GM18511 (cell line): ENCODE results near the gene ARCN1.
"Not testable (repeated sequence)": the region's sequence is repeated elsewhere in the genome, so short reads cannot be mapped to it uniquely, and the experiment has no call there.

ENCODE experiments used
- ATAC-seq: cut with Tn5 transposase; IDR thresholded peaks from one replicate; pipeline ENCODE4 v1.9.1; 2021; ENCODE audit warnings: mild to moderate bottlenecking, moderate library complexity; ENCODE audit not compliant: unreplicated experiment

The ARCN1 gene

DNA sequence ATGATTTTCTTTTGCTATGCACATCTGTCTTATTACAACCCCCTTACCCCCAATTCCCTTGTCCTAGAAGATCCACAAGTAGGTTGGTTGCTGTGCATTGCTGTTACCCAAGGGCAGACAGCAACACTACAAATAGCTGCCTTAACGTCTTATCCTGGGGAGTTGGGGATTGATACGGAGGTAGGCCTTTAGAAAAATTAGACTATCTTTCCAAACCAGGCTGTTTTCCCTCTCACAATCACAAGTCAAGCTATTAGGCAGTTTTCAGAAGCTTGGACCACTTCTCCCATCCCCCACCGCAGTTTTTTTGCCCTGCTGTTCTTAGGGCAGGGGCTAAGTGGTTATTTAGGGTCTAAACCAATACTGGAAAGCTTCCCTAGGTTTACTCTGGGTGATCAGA, 32.4 kb downstream of the ARCN1 start:
- no peak for ATAC-seq

DNA sequence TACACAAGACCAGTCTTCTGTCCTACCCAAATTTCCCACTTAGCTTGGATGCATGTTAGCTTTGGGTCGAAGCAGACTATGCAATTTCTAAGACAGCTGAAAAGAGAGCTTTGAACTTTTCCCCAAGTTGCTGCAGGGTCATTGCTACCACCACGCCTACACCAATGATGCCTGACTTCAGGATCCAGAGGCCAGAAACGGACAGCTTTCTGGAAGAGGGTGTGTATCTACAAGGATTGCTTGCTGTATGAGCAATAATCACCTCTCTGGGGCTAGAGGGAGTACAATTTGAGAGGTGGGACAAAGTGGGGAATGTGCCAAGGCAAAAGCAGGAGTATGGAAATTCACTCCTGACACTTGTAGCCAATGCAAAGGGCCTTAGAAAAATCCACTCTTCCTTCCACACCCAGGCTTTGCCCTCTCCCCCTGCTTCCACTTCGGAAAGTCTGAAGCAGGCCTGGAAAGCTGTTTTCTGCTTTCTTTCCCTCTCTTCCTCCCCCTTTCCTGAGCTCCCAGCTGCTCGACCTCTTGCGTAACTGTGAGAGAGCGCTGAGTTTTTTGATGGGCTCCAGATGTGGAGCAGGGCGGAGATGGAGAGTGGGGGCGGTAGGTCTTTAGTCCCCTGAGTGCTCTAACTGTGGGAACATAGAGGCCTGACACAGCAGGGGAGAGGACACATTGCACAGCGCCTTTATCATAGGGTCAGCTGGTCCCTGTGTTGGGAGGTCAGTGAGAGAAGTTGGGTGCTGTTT, 33.1 kb downstream of the ARCN1 start:
- ATAC-seq, result no peak

DNA sequence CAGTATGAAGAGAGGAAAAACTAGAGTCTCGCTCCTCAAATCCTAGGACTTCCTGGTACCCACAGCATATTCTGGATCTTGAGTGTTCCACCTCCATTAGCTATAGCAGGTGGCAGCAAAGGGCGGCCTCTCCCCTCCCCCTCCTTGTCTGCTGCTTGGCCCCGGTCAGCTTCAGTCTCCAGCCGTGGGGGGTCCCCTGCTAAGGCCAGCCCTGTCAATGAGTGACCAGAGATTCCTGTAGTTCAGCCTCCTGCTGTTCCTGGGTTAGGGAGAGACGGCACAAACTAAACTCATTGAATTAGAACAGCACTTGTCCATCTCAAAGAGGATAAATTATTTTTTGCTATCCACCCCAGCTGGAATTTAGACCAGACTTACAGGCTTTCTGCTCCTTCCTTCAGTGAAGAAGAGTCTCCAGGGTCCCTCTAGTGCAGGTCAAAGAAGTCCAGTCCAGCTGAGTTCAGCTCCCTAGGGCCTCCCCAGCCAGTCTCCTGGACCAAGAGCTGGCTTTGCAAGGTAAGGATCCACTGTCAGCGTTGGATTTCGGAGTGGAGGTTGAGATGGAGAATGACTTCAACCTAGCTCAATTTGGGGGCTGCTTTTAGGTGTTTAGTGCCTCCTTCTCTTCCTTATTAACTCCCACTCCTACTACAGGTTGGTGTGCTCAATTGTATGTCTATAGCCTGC, 34.1 kb downstream of the ARCN1 start:
- no peak for ATAC-seq

DNA sequence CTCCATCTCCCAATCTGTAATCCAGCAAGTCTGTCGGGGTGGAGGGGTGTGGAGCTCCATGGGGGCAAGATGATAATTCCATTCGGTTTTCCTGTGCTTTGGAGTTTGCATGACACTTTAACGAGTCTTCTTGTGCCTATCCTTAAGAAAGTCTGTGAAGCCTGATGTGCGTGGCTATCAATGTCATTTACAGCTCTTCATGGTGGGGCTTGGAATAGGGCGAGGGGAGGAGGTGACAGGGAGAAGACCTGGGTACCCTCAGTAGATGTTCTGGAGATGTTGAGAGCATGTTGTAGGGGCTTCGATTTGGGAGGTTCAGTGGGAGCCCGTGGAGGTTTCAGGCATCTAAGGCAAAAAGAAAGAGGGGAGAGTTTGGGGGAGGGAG, 34.6 kb downstream of the ARCN1 start:
- ATAC-seq, result no peak

DNA sequence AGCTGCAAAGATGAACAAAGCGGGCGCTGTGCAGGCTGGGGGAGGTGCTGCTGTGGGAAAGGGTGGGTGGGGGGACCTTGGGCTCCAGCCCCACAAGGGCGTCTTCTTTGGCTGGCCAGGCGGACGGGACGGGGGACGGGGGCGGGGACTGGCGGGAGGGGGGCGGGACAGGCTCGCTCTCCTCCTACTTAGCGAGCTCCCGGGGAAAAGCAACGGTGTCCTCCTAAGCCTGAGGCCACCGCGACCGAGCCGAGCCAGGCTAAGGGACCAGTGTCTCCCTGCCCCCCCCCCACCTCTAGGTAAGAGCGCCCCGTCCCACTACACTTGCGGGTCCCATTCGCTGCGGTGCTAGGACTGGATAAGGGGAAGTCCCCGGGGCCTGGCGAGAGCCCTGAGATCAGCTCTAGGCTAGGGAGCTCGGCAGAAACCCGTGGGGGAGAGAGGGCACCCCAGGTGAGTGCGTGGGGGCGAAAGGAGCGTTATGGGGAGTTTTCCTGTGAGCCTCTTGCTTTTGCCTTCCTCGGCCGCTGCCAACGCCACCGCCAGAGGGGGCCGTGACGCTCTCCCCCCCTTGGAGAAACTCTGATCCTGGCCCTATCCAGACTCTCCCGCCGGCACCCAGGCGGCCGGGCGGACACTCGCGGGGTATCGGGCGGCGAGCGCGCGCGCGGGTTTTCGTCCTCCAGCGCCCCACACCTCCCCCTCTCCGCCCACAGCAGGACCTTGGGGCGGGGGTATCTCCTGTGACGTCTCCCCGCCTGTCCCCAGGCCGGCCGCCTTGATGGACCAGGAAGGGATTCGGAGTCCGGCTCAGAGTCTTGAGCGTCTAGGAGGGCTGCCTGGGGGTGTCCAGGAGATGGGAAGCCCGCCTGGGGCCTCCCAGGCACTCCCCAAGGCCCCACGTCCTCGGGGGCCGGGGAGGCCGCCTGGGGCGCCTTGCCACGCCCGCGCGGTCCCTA, 35.5 kb downstream of the ARCN1 start, which contains the start of gene PHLDB1:
TSS of gene PHLDB1 (plus strand) at position 215 of the 959 bp plus-strand sequence. CDS start 6,222 bp downstream, outside the sequence.
- no peak for ATAC-seq

DNA sequence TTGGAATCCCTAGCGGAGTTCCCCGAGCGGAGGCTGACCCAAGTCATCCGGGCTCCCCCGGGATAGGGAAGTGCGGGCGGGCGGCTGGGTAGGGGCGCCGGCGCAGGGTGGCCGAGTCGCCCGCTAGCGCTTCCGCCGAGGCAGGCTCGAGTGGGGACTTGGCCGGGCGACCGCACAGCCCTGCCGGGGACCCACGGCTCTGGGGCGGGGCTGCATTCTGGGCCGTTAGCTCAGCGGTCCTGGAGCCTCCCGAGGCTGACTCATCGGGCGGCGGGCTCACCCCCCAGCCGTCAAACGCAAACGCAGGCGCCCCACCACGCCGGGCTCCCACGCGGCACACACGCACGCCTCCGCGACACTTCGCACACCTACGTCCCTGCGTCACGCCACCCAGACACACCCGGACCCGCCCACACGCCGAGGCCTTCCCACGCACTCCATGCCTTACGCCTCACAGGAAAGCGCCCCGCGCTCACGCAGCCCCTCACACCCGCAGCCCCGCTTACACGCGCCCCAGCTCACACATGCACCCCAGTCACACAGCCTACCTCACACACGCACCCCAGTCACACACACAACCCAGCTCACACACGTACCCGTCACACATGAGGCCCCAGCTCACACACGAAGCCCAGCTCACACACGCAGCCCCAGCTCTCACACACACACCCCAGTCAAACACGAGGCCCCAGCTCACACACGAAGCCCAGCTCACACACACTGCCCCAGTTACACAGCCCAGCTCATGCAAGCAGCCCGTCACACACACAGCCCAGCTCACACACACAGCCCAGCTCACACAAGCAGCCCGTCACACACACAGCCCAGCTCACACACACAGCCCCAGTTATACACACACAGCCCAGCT, 36.4 kb downstream of the ARCN1 start:
- no peak for ATAC-seq

DNA sequence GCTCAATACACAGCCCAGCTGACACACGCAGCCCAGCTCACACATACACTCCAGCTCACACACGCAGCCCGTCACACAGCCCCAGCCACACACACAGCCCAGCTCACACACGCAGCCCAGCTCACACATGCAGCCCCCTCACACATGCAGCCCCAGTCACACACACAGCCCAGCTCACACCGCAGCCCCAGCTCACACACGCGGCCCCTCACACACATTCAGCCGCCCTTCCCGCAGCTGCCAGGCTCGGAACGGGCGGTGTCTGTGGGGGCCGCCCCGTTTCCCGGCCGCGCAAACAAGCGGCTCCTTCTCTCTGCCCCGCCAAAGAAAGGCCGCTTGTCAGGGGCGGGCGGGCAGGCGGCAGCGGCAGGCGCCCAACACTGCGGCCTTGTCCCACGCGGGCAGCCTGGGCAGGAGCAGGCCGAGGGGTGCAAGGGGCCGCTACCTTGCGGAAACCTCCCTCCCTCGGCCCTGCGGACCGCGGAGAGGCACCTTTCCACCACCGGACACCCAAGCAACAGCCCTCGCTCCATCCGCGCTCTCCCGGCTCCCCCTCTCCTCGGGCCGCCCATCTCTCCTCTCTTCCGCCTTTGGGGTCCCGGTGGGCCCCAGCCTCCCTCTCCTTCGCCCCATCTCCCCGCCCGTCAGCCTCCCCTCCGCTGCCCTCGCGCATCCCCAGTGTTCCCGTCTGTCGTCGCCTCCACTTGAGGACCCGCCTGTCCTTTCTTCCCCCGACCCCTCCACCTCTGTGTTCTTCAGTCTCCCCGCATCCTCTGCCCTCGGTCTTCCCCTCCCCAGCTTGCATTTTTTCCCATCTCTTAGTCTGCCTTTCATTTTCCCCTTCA, 37.4 kb downstream of the ARCN1 start:
- no peak for ATAC-seq

DNA sequence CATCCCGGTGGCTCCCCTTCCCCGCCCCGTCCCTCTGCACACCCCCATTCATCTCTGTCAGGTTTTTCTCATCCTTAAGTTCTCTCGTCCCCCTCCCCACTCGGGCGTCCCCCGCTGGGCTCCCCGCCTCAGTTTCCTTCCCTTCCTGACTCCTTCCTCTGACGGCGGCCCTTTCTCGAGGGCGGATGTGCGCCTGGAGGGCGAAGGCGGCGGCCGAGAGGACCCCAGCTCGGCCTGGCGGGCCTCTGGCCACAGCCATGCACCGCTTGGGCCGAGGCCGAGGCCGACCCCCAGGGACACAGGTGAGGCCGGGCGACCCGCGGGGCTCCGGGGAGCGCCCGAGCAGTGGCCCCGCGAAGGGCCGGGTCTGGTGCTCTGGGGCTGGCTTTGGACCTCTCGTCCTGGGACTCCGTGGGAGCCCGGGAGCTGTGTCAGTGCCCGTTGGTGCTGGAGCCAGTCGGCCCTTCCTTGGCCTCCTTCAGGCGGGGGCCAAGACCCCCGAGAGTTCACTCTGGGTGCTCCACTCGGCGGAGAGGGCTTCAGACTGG, 38.1 kb downstream of the ARCN1 start:
- ATAC-seq, result no peak

DNA sequence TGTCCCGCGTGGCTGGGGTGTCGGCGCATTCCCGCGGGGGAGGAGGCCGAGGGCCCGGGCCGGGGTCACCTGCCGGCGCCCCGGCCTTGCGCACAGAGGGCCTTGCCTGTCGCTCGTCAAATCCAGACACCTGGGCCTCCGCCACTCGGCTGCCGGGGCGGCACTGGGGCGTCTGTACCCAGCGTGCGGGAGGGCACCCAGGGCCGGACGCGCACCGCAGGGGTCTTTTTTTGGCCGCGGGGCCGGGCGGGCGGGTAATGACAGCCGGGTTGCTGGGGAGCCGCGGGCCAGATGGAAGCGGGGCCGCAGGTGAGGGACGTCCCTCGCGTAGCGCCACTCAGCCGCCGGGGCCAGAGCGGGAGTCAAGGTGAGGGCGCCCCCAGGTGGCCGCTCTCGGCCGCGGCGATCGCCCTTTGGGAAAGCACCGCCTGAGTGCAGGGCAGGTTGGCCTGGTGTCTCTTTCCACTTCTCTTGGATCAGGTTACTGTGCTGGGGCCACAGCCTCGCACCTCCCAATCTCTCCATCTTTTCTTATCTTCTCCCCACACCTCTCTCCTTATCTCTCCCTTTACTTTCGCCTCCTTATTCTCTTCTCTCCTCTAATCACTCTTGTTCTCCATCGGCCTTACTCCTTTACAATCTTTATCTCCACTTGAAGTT, 38.7 kb downstream of the ARCN1 start:
- ATAC-seq, result peak; percentile 62

DNA sequence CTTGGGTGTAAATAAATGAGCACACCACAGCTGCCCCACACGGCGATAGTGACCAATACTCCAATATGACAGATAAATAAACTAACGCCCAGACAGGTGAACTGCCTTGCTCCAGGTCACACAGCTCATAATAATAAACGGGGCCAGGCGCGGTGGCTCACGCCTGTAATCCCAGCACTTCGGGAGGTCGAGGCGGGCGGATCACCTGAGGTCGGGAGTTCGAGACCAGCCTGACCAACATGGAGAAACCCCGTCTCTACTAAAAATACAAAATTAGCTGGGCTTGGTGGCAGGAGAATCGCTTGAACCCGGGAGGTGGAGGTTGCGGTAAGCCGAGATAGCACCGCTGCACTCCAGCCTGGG, 39.2 kb downstream of the ARCN1 start:
- ATAC-seq, result not testable (repeated sequence)

DNA sequence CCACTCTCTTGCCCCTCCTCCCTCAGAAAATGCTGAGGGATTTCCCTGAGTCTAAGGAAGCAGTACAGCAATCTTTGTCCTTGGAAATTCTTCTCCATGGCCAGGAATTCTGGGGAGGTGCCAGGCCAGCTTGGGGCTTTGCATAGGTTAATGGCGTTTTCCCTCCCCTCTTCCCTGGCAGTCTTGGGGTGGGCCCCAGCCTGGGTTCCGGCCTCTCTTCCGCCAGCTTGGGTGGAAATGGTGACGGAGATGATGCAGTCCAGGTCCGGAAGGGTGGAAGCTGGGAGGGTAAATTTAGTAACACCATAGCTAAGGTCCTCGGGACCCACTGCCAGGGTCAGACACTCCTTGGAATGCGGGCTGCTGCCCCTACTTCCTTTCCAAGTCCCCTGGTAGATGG, 40.2 kb downstream of the ARCN1 start:
- no peak for ATAC-seq

DNA sequence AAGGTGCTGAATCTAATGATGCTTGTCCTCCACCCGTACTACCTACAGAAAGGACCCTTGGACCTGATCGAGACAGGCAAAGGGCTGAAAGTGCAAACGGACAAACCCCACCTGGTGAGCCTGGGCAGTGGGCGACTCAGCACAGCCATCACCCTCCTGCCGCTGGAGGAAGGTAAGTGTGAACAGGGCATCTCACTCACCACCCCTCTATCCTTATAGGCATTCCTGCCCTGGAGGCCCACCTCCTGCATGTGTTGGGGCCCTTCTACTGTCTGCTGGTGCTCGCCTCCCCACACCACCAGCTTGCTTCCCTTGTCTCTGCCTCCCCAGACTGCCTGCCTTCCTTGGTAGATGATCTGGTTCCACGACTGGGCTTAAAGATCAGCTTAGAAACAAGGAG, 42.3 kb downstream of the ARCN1 start:
- ATAC-seq, result no peak

DNA sequence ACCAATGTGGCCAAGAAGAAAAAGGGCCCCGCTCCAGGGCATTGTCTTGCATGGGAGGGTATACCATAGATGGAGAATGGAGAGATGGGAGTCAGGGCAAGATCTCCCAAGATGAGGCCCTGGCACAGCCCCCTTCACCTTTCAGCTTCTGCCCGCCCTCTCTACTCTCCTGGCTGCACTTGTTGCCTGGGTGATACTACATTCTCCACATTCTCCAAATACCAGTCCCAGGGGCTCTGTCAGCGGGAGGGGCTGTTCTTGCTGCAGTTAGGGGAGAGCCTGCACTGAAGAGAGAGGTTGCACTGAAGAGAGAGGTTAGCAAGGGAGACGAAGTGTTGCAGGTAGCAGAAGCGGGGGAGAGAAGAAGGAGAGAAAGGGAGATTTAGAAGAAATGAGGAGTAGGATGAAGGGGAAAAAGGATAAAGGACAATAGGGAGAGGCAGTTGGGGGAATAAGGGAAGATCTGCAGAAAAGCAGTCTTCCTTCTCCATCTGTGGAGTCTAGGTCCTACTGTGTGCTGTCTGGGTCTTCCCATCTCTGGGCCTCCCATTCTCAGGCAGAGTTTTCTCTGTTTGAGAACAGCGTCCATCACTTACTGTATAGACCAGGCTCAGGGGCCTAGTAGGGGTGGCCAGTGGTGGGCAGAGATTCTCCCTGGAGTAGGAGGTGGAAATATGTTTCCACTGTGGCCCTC, 43.2 kb downstream of the ARCN1 start:
- ATAC-seq, result no peak

DNA sequence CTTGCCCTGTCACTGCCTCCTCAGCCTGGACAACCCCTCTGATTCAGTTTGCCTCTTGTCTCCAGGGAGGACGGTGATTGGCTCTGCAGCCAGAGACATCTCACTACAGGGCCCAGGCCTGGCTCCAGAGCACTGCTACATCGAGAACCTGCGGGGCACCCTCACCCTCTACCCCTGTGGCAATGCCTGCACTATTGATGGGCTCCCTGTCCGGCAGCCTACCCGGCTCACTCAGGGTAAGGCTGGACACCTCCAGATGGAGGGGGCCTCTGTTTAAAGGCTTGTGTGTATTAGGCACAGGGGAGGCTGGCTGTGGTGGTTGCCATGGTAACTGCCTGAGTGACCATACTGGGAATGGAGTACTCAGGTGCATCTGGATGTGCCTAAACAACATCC, 43.8 kb downstream of the ARCN1 start:
- no peak for ATAC-seq

DNA sequence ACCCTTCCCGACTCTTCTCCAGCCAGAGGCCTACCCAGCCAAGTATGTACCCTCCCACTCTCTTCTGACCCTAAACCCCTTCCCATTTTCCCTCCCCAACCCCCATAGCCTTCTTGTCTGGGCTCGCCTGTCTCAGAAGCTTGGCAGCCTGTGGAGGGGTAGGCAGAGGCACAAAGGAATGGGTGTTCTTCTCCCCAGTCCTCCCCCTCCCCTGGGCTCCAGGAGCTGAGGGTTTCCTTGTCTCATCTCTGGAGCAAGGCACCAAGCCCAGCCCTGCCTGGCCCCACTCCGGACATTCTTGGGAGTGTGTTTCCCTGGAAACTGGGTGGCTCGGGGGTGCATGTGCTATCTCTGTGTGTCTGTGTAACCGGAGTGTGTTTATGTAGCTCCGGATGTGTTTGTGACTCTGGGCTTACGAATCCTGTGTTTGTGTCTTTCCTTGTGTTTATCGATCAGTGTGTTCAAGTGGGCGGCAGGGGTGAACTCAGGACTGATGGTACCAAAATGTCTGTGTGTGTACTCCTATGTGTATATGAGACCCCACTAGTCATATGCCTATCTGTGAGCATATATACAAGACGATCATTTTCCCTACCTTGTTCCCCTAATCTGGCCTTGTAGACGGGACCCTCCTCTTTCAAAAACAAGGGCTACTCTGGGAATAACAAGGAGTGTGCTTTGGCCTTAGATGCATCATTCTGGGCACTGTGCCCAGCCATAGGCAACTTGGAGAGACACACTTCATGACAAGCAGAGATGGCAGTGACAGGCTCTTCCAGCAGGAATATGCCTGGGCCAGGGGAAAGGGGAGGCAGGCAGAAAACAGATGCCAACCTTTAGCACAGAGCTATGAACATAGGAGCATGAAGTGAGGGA, 46.1 kb downstream of the ARCN1 start:
- ATAC-seq, result no peak

DNA sequence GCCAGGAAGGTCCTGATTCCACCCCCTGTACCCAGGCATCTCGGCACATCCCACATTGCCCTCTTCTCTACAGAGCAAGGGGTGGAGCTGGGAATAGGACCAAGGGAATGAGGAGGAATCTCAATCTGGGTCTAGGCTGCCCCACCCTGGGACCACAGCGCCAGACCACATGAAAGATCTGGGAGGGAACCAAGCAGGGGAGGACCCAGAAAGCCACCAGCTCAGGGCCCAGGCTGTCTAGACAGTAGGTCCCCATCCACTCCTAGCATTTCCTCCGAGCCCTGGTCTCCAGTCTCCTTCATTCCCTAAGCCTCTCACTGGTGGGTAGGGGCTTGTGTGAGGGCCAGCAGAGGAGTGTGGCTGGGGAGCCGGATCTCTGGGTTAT, 46.8 kb downstream of the ARCN1 start:
- ATAC-seq, result no peak
